HTR-8/SVneo (cell line): ENCODE results near the gene TEX19.
"Not testable (repeated sequence)": the region's sequence is repeated elsewhere in the genome, so short reads cannot be mapped to it uniquely, and the experiment has no call there.

Experiments
- DNase-seq: peaks from one replicate; pipeline ENCODE4 v3.0.0; 2011; ENCODE audit warnings: low spot score, mixed read lengths; ENCODE audit not compliant: insufficient read length
- FAIRE-seq: peaks from 2 replicates; lab custom pipeline; 2011; peaks lifted over from hg19 to GRCh38; lab: Jason Lieb, UNC

The TEX19 gene

GRCh38 chr17:82333279-82334171 is 25.5 kb upstream of the TEX19 start, which contains the start of gene SECTM1:
SECTM1 (minus strand) TSS chr17:82333766; CDS start chr17:82327240, 6,526 bp downstream.
- DNase-seq (no peak), FAIRE-seq (no peak)

- DNase-seq = no peak
- FAIRE-seq = no peak
Measured at GRCh38 chr17:82334204-82334621, 24.8 kb upstream of the TEX19 start.

GRCh38 chr17:82334622-82335394 is 24.2 kb upstream of the TEX19 start:
- no peak for FAIRE-seq
- no peak for DNase-seq

GRCh38 chr17:82338858-82339633 is 20.0 kb upstream of the TEX19 start:
- DNase-seq = peak; percentile 84
- peak; percentile 31 for FAIRE-seq

GRCh38 chr17:82339634-82340580 is 19.1 kb upstream of the TEX19 start:
- no peak for FAIRE-seq
- no peak for DNase-seq

GRCh38 chr17:82342361-82343079 is 16.5 kb upstream of the TEX19 start:
- FAIRE-seq = no peak
- DNase-seq = no peak

- DNase-seq (no peak), FAIRE-seq (no peak)
Measured at GRCh38 chr17:82343560-82343959, 15.5 kb upstream of the TEX19 start.

GRCh38 chr17:82344175-82344907 is 14.7 kb upstream of the TEX19 start:
- FAIRE-seq (no peak), DNase-seq (no peak)

- FAIRE-seq (no peak), DNase-seq (no peak)
Measured at GRCh38 chr17:82345151-82345976, 13.7 kb upstream of the TEX19 start.

GRCh38 chr17:82346342-82347300 is 12.4 kb upstream of the TEX19 start:
- DNase-seq (no peak), FAIRE-seq (no peak)

- not testable (repeated sequence) for FAIRE-seq
Measured at GRCh38 chr17:82347994-82348393, 11.1 kb upstream of the TEX19 start.

GRCh38 chr17:82348434-82348833 is 10.6 kb upstream of the TEX19 start:
- FAIRE-seq (no peak), DNase-seq (no peak)

More at GRCh38 chr17:82347994-82348393, 11.1 kb upstream of the TEX19 start:
- DNase-seq = not testable (repeated sequence)

GRCh38 chr17:82348866-82349265 is 10.2 kb upstream of the TEX19 start:
- DNase-seq (no peak), FAIRE-seq (no peak)

- FAIRE-seq = no peak
Measured at GRCh38 chr17:82349287-82349701, 9.8 kb upstream of the TEX19 start.

GRCh38 chr17:82350182-82351030 is 8.6 kb upstream of the TEX19 start:
- no peak for DNase-seq

More at GRCh38 chr17:82349287-82349701, 9.8 kb upstream of the TEX19 start:
- no peak for DNase-seq

More at GRCh38 chr17:82350182-82351030, 8.6 kb upstream of the TEX19 start:
- FAIRE-seq = no peak
